DMS79 treated with DMSO at 0.1 percent for 48 hours (cell line): ENCODE measurements around the gene NACC1.

Experiments
- DNase-seq: peaks from one replicate; lab custom pipeline; 2025; lab: John Stamatoyannopoulos, UW

Gene NACC1

DNA sequence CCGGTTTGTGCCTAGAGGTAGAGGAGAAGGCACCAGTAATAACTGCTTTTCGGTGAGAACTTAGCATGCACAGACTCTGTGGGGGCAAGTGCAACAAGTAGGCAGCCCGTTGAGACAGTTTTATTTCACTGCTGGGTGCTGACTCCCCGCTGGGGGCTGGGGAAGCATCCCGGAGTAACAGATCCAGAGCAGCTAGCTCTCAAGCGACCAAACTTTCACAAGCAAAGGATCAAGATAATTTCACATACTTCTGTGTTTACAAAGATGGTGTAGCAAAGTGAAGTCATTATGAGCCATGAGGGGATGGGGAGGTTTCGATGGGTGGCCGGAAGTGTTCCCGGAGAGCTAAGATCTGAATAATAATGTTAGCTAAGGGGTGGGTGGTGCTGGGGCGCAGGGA lies 2.8 kb downstream of the NACC1 start:
- no peak for DNase-seq

DNA sequence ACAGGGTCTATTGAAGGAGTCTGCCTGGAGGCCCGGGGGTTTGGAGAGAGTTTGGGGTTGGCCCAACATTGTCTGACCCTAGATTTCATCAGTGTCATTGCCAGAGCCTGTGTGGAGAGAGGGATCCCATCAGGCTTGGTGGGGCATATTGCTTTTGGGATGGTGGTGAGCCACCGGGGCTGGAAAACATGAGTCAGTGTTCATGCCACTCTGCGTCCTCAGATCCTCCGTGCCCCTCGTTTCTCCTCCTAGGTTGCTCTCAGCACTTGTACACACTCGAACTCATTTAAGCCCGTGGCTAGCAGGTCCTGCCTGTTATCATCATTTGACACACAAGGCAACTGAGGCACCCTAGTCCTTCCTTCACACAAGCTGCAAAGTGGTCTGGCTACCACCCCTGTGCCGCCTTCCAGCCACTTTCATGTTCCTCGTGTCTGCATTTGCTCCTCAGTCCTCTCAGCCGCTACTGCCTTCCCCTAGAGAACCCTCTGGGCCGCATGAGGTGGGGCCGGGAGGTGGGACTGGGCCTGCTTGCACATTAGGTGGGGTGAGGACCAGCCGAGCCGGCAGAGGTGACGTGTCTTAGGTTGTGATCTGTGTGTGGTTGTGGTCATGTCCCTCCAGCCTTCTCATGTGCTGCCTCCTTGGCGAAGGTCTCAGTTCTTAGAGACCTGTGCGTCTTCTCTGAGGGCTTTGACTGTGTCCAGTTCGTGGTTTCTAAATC lies 3.6 kb downstream of the NACC1 start:
- DNase-seq: no peak

DNA sequence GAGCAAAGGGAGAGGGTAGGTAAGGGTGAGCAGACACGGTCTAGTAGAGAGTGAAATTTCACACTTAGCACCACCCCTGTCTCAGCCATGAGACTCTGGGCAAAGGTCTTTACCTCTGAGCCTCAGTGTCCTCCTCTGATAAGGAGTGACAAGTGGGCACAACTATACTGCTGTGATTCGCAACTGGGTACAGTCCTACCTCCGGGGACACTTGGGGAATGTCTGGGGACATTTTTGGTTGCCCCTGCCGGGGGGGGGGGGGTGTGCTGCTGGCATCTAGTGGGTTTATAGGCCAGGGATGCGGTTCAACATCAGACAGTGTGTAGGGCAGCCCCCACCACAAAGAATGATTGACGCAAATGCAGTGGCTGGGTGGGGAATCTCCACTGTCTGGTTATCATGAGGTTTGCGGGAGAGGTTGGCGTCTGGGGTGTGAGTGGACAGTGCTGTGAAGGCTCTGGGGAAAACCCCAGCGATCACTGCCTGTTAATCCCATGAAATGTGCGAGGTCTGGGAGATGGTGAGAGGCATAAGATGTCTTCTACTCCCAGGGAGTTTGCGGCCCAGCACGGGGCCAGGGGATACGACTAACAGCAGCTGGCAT lies 4.3 kb downstream of the NACC1 start:
- DNase-seq: no peak

DNA sequence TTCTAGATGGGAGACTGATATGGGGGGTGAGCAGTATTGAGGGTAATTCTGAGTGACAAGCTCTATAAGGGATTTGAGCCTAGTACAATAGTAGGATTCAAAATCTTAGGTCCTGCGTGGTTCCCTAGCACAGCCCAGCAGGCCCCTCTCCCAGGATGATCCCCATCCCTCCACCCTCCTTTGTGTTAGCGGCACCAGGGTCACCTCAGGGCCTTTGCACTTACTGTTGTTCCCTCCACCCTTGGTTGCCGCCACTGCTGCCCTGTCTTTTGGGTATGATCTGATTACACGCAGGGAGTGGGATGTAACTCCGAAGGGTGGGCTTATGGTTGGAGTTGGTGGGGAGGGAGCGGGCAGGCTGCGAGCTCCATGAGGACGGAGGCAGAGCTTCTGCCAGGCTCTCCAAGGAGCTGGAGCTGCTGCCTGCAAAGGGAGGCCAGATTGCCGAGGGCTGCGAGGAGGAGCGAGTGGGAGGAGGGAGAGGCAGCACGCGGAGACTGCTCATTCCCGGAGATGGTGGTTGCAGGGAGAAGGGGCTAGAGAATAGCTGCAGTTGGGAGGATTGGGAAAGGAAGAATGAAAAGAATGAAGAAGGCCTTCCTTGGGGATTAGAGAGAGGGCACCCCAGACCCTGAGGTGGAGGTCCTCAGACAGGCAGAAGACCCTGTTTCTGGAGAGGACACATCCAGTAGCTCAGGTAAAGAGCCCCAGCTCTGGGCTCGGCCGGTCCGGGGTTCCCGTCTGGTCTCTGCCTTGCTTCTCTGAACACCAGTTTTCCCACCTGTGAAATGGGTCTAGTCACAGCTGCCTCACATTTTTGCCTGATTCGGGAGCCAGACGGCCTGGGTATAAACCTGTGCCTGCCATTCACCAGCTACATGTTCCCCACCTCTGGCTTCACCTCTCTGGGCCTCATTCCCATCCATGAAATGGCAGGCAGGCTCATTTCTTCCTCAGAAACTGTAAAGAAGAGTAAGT lies 5.2 kb downstream of the NACC1 start:
- no peak for DNase-seq

DNA sequence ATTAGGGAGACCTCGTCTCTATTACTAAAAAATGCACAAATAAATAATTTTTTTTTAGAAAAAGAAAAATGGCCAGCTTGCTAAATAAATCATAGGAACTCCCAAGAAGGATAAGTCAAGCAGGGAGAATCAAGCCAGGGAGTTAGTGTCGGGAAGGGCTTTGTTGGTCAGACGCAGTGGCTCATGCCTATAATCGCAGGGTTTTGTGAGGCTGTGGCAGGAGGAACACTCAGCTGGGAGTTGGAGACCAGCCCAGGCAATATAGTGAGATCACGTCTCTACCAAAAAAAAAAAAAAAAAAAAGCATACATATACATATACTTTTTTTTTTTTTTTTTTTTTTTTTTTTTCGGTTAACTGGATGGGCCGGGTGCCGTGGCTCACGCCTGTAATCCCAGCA lies 9.0 kb downstream of the NACC1 start:
- DNase-seq: no peak

DNA sequence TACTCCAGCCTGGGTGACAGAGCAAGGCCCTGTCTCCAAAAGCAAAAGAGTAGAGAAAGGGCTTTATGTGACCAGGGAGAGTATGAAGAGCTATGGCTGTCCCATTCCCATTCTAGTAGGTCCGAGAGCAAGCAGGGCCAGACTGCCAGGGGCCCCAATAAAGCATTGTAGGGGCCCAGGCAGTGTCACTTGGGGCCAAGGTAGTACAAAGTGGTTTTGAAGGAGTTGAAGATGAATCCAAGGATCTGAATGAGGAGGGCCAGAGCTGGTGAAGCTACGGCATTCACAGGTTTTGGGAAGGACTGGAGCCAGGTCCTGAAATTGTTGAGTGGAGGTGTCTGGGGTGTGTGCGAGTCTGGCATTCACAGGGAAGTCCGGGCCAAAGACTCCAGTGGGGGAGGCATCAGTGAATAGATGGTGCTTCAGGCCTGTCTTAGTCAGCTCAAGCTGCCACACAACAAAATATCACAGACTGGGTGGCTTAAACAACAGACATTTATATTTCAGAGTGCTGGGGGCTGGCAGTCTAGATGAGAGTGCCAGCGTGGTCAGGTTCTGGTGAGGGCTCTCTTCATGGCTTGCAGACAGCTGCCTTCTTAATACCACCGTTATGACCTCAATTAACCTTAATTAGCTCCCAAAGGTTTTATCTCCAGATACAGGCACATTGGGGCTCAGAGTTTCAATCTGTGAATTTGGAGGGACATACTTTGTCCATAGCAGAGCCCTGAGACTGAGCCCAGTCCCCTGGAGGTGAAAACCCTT lies 9.9 kb downstream of the NACC1 start:
- DNase-seq: no peak

DNA sequence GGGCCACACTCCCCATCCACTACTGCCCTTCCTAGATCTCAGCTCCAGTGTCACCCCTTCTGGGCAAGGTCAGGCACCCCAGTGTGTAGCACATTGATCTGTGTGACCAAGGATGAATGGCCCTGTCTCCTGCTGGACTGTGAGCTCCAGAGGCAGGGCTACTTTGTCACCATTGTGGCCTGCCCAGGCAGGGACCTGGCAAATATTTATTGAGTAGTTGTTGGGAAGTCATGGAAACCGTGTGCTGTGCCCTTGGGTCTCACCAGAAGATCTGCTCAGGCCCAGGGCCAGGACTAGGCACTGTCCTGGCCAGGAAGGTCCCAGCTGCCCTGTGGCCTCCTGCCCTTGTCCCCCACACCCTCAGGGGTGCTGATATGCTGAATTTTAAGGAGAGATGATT lies 10.5 kb downstream of the NACC1 start:
- no peak for DNase-seq

DNA sequence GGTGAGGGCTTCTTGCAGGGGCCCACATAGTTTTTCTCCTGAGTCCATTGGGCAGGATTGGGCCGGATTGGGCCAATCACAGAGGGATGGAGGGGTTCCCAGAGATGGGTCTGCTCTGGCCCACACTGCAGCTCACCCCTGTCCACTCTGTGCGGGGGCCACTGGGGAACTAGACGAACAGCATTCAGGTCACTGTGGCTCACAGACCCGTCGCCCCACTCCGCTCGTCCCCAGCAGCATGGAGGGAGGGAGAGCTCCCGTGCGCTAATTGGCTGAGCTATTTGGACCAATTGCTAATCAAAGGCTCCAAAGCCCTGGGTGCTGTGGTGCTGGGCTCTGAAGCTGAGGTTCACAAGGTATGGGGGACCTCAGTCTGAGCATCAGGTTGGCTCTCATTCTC lies 11.3 kb downstream of the NACC1 start:
- DNase-seq: no peak

DNA sequence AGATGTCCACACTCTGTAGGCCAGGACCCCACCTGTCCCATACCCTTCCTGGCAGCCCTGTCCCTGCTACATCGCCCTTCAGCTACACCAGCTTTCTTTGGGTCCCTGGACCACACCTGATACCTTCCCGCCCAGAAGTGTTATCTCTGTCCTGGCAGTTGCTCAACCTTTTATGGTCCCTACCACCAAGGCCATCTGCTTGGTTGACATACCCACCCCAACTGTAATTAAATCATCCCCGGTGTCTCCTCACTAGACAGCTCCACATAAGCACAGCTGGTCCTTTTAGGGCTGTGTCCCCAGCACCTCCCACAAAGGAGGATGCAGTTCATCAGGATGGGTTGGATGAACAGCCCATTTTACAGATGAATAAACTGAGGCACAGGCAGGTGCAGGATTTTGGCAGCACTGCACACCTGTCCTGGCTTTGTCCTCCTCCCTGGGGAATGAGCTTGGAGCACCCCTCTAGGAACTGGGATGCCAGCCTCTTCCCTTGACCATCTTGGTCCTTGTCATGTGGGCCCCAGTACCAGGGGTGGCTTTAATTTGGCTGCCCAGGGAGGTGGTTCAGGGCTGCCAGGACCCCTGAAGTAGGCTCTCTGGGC lies 12.9 kb downstream of the NACC1 start:
- DNase-seq: no peak

DNA sequence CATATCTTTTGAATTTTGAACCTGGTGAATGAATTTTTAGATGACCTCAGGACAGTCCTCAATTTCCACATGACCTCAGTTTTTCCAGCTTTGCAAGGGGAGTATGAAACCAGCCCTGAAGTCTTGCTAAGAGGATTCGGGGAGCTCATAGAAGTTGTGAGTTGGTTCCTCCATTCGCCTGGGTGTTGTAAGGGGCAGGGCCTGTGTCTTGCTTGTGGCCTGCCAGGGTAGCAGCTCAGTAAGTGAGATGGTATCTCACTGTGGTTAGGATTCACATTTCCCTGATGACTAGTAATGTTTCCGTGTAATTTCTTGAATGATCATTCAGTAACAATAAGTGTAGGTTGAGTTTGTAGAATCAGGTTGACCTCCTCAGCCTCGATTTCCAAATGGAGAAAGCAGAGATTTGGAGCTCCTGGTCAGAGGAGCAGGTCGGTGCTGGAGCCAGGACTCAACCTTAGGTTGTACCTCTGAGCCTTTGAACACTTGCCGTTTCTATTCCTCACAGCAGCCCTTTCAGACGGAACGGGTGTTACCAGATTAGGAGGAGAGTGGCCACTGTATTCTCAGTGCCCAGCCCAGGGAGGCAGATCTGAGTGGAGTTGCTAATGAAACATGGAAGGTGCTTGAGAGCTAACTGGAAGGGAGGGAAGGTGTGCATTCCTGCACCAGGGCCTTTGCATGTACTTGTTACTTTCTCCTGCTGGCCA lies 14.6 kb downstream of the NACC1 start:
- no peak for DNase-seq

DNA sequence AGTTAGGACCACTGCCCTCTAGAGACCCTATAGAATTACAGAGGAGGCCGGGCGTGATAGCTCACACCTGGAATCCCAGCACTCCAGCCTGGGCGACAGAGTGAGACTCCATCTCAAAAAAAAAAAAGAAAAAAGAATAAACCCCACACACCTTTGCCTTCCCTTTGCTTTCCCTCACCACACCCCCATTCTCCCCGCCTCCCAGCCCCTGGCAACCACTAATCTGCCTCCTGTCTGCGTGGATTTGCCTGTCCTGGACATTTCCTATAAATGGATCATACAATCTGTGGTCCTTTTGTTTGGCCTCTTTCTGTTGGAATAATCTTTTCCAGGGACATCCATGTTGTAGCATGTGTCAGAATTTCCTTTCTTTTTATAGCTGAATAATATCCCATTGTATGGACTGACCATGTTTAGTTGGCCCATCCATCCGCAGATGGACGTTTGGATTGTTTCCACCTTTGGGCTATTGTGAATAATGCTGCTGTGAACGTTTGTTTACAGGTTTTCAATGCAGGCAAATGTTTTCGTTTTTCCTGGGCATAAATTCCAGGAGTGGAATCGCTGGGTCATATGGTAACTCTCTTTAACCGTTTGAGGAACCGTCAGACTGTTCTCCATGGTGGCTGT lies 15.3 kb downstream of the NACC1 start:
- DNase-seq: no peak

DNA sequence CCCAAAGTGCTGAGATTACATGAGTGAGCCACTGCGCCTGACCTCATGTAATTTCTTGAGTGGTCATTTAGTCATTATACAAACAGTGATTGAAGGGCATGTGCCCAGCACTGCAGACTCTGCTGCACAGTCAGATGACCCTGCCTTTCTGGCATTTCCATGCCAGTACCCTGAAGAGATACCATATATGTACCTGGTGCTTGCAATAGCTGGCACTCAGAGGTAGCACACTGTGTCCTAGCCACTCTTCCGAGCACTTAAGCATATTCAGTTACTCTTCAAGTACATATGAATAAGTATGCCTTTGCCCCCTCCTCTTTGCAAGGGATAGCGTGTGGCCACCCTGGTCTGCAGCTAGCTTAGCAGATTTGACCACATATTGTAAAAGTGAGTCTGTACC lies 16.6 kb downstream of the NACC1 start:
- DNase-seq: no peak

DNA sequence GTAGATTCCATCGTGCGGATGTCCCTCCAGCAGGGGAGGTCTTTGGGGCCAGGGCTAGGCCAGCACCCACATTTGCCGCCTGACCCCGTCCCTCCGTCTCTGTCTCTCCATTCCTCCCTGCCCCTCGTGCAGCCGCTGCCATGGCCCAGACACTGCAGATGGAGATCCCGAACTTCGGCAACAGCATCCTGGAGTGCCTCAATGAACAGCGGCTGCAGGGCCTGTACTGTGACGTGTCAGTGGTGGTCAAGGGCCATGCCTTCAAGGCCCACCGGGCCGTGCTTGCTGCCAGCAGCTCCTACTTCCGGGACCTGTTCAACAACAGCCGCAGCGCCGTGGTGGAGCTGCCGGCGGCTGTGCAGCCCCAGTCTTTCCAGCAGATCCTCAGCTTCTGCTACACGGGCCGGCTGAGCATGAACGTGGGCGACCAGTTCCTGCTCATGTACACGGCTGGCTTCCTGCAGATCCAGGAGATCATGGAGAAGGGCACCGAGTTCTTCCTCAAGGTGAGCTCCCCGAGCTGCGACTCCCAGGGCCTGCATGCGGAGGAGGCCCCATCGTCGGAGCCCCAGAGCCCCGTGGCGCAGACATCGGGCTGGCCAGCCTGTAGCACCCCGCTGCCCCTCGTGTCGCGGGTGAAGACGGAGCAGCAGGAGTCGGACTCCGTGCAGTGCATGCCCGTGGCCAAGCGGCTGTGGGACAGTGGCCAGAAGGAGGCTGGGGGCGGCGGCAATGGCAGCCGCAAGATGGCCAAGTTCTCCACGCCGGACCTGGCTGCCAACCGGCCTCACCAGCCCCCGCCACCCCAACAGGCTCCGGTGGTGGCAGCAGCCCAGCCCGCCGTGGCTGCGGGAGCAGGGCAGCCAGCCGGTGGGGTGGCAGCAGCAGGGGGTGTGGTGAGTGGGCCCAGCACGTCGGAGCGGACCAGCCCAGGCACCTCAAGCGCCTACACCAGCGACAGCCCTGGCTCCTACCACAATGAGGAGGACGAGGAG lies 17.3 kb downstream of the NACC1 start:
- no peak for DNase-seq

DNA sequence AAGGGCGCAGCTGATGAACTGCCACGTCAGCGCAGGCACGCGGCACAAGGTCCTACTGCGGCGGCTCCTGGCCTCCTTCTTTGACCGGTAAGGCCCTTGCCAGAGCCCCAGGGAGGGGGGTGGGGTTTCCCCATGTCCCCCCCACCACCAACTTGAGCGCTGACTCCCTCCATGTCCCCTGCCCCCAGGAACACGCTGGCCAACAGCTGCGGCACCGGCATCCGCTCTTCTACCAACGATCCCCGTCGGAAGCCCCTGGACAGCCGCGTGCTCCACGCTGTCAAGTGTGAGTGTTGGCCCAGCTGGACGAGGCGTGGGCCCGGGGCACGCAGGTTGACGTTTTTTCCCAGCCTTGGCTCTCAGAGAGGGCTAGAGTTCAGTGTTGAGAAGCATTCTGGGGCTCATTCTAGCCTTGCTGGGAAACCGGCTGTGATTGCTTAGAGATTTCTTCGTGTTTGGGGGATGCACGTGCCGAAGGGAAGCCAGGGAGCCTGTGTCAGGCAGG lies 19.3 kb downstream of the NACC1 start:
- DNase-seq: no peak

DNA sequence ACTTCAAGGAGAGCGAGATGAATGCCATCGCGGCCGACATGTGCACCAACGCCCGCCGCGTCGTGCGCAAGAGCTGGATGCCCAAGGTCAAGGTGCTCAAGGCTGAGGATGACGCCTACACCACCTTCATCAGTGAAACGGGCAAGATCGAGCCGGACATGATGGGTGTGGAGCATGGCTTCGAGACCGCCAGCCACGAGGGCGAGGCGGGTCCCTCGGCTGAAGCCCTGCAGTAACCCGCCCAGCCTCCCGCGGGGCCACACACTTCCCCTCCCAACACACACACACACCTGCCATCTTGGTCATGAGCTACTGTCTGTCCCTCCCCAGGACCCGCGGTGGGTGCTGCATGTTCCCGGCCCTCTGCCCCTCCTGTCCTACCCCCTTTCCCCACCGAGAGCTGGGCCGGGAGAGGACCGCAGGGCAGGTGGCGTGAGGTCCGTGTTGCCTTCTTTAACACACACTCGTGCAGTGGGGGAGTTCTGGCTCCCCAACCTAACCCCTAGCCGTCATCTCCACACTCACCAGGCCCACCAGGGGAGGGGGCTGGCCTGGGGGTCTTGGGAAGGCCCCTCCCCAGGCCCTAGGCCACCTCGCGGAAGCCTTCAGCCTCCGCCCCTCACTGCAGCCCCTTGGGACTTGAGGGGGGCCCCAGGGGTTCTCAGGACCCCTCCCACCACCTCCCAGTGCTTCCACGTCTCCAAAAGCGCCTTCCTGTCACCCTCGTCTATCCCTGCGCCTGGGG lies 20.3 kb downstream of the NACC1 start:
- DNase-seq: no peak

DNA sequence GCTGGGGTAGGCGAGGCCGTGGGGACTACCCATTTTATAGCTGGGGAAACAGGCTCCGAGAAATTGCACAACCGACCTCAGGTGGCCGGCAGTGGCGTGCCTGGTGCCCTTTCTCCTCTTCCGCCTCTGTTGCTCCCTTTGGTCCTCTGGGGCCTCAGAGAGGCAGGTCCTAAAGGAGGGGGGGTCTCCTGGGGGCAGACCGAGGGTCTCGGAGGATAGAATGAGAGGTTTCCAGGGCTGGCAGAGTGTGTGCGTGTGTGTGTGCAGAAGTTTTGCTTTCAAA lies 20.8 kb downstream of the NACC1 start:
- no peak for DNase-seq

DNA sequence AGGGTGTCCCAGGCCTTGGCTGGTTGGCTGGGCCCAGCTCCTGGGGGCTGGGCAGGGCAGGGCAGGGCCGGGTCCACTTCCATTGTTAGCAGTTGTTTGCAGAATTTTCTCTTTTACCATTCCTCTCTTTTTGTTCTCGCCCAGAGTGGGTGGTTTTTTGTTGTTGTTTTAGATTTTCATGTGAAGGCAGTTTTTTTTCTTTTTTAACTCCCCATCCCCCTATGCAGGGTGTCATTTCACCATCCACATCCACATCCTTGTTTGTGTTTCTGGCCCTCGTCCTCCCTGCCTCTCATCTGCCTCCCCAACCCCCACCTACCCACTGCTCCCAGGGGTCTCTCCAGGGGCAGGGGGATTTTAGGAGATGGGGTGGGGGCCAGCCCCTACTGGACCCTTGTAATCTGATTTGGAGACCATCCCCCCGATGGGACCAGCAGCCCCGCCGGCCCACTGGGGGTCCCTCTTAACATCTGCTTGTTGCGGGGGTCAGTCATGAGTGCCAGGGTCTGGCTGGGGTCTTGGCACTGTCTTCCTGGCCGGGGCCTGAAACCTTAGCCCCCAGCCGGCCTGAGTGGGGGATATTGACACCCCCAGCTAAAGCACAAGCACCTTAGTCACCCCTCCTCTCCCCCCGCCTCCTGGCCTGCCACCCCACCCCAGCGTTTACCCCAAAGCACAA lies 21.7 kb downstream of the NACC1 start:
- DNase-seq: no peak
